ENCODE data around the gene SPTBN1.

- no peak for TF ChIP-seq GATA2 (IDR thresholded peaks at IDR 0.05; ENCODE audit: low read depth, low read length)
- no peak for TF ChIP-seq GATA3 (IDR thresholded peaks at IDR 0.05; ENCODE audit: low read depth, low read length)
These were observed 168.5 kb downstream of the SPTBN1 start for GRCh38 chr2:54624591-54625071.

Data from SH-SY5Y (cell line).